HepG2 (cell line): ENCODE measurements around the gene ACAP1. TPM values are rescaled to one million over a fixed set of nuclear protein-coding genes. Genes with fewer than 3 reads are reported as not detected.

Source experiments
- BHLHE40 ChIP-seq: IDR thresholded peaks from 2 replicates; pipeline ENCODE4 v1.6.1; 2011; ENCODE audit warnings: low read length, improper control_type of control experiment
- ELF1 ChIP-seq: sonication (generic); formaldehyde crosslinking; IDR thresholded peaks from 2 replicates; pipeline ENCODE4 v1.4.0; 2020; ENCODE audit warnings: missing genetic modification reagents
- FIP1L1 ChIP-seq: fragments of 200-400 bp; formaldehyde crosslinking; IDR thresholded peaks from 2 replicates; pipeline ENCODE4 v1.6.1; 2018; ENCODE audit warnings: low read depth, mild to moderate bottlenecking, low read length, moderate library complexity, borderline replicate concordance; ENCODE audit not compliant: insufficient read depth
- GABPA ChIP-seq, 2 experiments: IDR thresholded peaks; 2 replicates each; pipeline ENCODE4 v1.6.1; 2011 to 2016; ENCODE audit warnings: low read depth in 2 of 2, low read length in 1 of 2, missing biosample characterization in 1 of 2, missing genetic modification characterization in 1 of 2
- KLF16 ChIP-seq, 2 experiments: sonication (generic) in 1 of 2; formaldehyde crosslinking in 1 of 2; IDR thresholded peaks; 2 replicates each; pipeline versions ENCODE4 v1.6.1 to v1.8.0; 2016 to 2023; ENCODE audit warnings: missing genetic modification reagents in 2 of 2, missing compliant biosample characterization in 1 of 2
- LCORL ChIP-seq, 2 experiments: fragments of 450-650 bp in 1 of 2; sonication (generic) in 1 of 2; formaldehyde crosslinking in 1 of 2; IDR thresholded peaks; 2 replicates each; pipeline versions ENCODE4 v1.5.0 to v1.6.1; 2017 to 2020; ENCODE audit warnings: antibody characterized with exemption in 1 of 2, missing genetic modification reagents in 1 of 2
- MBNL3 ChIP-seq: fragments of 250-450 bp; sonication (Bioruptor Pico); conservative IDR thresholded peaks from 2 replicates; pipeline ENCODE4 v1.8.0; 2022; ENCODE audit warnings: mild to moderate bottlenecking, inconsistent platforms
- RERE ChIP-seq: IDR thresholded peaks from 2 replicates; pipeline ENCODE4 v1.6.1; 2016; ENCODE audit warnings: low read depth, missing genetic modification reagents, missing compliant biosample characterization
- RXRA ChIP-seq: sonication (generic); formaldehyde crosslinking; IDR thresholded peaks from 2 replicates; pipeline ENCODE4 v1.5.1; 2020; ENCODE audit warnings: missing genetic modification reagents
- STAT5B ChIP-seq: sonication (generic); formaldehyde crosslinking; IDR thresholded peaks from 2 replicates; pipeline ENCODE4 v1.4.0; 2020; ENCODE audit warnings: missing genetic modification reagents
- TAF15 ChIP-seq: fragments of 200-400 bp; formaldehyde crosslinking; IDR thresholded peaks from one replicate; pipeline ENCODE4 v1.6.1; 2018; ENCODE audit warnings: mild to moderate bottlenecking, low read depth, low read length; ENCODE audit not compliant: poor library complexity, severe bottlenecking
- ZKSCAN8 ChIP-seq: IDR thresholded peaks from 2 replicates; pipeline ENCODE4 v1.6.1; 2016; ENCODE audit warnings: borderline replicate concordance, missing genetic modification reagents, missing compliant biosample characterization
- ZNF235 ChIP-seq: sonication (generic); formaldehyde crosslinking; IDR thresholded peaks from 2 replicates; pipeline ENCODE4 v1.8.1; 2023; ENCODE audit warnings: mild to moderate bottlenecking, missing genetic modification reagents, borderline replicate concordance
- ZNF678 ChIP-seq: sonication (generic); formaldehyde crosslinking; IDR thresholded peaks from 2 replicates; pipeline ENCODE4 v1.4.0; 2020; ENCODE audit warnings: mild to moderate bottlenecking, missing genetic modification reagents
- ZSCAN22 ChIP-seq: sonication (generic); formaldehyde crosslinking; IDR thresholded peaks from 2 replicates; pipeline ENCODE4 v1.4.0; 2020; ENCODE audit warnings: mild to moderate bottlenecking, missing genetic modification reagents
- polyA plus RNA-seq, 8 experiments: library from polyadenylated mRNA; depleted of rRNA in 3 of 8; stranded (reverse) in 7 of 8; unstranded in 1 of 8; fragments of >200 nt; fragmentation: Illumina TruSeq in 4 of 8; extraction: Trizol in 4 of 8; gene quantifications; 2 replicates each; pipeline versions ENCODE4 v1.2.1 to v1.2.3, GENCODE V29; 2011 to 2016; ENCODE audit warnings: low read depth in 4 of 8, missing spikeins in 1 of 8, mixed read lengths in 1 of 8; ENCODE audit not compliant: insufficient read depth in 1 of 8
- total RNA-seq, 5 experiments: library from RNA; depleted of rRNA; stranded (reverse); fragments of >200 nt; fragmentation: Illumina TruSeq; extraction: Trizol; gene quantifications; 2 replicates each; pipeline ENCODE4 v1.2.3, GENCODE V29; 2016; ENCODE audit warnings: low read depth in 1 of 5
- TF ChIP-seq, protein P1 (sequence below): sonication (generic); formaldehyde crosslinking; IDR thresholded peaks from 2 replicates; pipeline ENCODE4 v1.5.1; 2020; ENCODE audit warnings: missing genetic modification reagents, mild to moderate bottlenecking, borderline replicate concordance
- TF ChIP-seq, protein P2 (sequence below): sonication (generic); formaldehyde crosslinking; IDR thresholded peaks from 2 replicates; pipeline ENCODE4 v1.4.0; 2020; ENCODE audit warnings: missing genetic modification reagents, borderline replicate concordance
- TF ChIP-seq, protein P3 (sequence below): sonication (generic); formaldehyde crosslinking; IDR thresholded peaks from 2 replicates; pipeline ENCODE4 v1.5.0; 2020; ENCODE audit warnings: mild to moderate bottlenecking, missing genetic modification reagents

ACAP1 gene
- total and polyA plus RNA-seq, 2 of the 13 experiments (the other 11 are each of a cell fraction or from before 2014, with no cell fraction given), result 1.3 to 2.5 TPM

GRCh38 chr17:7363311-7363710 is 27.0 kb downstream of the ACAP1 start (continued):
- TF ChIP-seq MBNL3 (CRISPR knock-in tag) (no peak), STAT5B (CRISPR knock-in tag) (no peak), GABPA (IDR thresholded peaks at IDR 0.05; ENCODE audit: low read depth, low read length) (no peak), GABPA (CRISPR knock-in tag; IDR thresholded peaks at IDR 0.05; ENCODE audit: low read depth) (no peak), KLF16 (CRISPR knock-in tag; IDR thresholded peaks at IDR 0.05) (no peak), LCORL (IDR thresholded peaks at IDR 0.05) (0 out of 2 replicates have a peak, but pooled peaks have one; percentile 24), LCORL (CRISPR knock-in tag; IDR thresholded peaks at IDR 0.05) (no peak), ZNF678 (CRISPR knock-in tag) (no peak), RERE (CRISPR knock-in tag) (no peak), ZNF235 (no peak), ZKSCAN8 (CRISPR knock-in tag) (no peak), ELF1 (CRISPR knock-in tag) (no peak), FIP1L1 (no peak), ZSCAN22 (no peak), RXRA (CRISPR knock-in tag) (no peak), TAF15 (no peak), BHLHE40 (no peak)
- TF ChIP-seq, protein P1, sequence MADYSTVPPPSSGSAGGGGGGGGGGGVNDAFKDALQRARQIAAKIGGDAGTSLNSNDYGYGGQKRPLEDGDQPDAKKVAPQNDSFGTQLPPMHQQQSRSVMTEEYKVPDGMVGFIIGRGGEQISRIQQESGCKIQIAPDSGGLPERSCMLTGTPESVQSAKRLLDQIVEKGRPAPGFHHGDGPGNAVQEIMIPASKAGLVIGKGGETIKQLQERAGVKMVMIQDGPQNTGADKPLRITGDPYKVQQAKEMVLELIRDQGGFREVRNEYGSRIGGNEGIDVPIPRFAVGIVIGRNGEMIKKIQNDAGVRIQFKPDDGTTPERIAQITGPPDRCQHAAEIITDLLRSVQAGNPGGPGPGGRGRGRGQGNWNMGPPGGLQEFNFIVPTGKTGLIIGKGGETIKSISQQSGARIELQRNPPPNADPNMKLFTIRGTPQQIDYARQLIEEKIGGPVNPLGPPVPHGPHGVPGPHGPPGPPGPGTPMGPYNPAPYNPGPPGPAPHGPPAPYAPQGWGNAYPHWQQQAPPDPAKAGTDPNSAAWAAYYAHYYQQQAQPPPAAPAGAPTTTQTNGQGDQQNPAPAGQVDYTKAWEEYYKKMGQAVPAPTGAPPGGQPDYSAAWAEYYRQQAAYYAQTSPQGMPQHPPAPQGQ (CRISPR knock-in tag), result no peak
- TF ChIP-seq, protein P2, sequence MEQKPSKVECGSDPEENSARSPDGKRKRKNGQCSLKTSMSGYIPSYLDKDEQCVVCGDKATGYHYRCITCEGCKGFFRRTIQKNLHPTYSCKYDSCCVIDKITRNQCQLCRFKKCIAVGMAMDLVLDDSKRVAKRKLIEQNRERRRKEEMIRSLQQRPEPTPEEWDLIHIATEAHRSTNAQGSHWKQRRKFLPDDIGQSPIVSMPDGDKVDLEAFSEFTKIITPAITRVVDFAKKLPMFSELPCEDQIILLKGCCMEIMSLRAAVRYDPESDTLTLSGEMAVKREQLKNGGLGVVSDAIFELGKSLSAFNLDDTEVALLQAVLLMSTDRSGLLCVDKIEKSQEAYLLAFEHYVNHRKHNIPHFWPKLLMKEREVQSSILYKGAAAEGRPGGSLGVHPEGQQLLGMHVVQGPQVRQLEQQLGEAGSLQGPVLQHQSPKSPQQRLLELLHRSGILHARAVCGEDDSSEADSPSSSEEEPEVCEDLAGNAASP (CRISPR knock-in tag), result no peak
- TF ChIP-seq, protein P3, sequence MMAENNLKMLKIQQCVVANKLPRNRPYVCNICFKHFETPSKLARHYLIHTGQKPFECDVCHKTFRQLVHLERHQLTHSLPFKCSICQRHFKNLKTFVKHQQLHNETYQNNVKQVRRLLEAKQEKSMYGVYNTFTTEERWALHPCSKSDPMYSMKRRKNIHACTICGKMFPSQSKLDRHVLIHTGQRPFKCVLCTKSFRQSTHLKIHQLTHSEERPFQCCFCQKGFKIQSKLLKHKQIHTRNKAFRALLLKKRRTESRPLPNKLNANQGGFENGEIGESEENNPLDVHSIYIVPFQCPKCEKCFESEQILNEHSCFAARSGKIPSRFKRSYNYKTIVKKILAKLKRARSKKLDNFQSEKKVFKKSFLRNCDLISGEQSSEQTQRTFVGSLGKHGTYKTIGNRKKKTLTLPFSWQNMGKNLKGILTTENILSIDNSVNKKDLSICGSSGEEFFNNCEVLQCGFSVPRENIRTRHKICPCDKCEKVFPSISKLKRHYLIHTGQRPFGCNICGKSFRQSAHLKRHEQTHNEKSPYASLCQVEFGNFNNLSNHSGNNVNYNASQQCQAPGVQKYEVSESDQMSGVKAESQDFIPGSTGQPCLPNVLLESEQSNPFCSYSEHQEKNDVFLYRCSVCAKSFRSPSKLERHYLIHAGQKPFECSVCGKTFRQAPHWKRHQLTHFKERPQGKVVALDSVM (CRISPR knock-in tag), result peak; percentile 83
